ENCODE data around the gene ZBTB20.
A peak's percentile ranks its signal among the peaks of the same experiment; 100 is the strongest.

Gene ZBTB20

DNA sequence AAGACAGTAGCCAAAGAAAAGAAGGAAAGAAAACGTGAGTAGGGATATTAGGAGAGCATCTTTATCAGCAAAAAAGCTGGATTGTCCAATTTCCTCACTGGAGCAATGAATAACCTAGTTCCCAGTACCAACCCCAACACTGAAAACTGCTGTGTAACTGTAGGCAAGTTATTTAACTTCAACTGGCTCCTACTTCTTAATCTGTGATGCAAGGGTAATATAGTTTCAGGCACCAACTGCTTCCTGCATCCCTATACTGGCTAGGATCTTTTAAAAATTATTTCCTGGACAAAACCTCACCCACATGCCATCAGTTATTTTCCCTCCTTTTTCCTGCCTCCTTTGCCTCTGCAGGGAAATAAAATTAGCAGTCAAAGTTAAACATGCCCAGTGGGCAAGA lies 59.6 kb downstream of the ZBTB20 start:
- DNase-seq (ENCODE audit: low read depth) = no peak

DNA sequence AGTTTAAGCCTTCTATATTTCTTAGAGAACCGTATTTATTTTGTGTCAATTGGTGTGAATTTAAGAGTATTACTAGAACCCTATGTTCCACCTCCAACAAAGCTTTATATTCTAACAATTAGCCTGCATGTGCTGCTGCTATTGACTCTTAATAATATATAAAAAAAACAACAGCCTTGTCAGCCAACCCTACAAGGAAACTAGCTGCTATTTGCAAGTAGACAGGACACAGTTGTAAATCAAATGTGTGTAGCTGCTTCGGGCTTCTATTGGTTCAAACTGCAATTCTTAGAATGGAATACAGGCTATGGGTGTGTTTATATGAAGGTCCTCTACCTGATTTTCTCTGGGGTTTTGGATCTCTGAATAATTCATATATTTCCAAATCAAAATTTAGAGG lies 60.7 kb downstream of the ZBTB20 start:
- no peak for DNase-seq (ENCODE audit: low read depth)

DNA sequence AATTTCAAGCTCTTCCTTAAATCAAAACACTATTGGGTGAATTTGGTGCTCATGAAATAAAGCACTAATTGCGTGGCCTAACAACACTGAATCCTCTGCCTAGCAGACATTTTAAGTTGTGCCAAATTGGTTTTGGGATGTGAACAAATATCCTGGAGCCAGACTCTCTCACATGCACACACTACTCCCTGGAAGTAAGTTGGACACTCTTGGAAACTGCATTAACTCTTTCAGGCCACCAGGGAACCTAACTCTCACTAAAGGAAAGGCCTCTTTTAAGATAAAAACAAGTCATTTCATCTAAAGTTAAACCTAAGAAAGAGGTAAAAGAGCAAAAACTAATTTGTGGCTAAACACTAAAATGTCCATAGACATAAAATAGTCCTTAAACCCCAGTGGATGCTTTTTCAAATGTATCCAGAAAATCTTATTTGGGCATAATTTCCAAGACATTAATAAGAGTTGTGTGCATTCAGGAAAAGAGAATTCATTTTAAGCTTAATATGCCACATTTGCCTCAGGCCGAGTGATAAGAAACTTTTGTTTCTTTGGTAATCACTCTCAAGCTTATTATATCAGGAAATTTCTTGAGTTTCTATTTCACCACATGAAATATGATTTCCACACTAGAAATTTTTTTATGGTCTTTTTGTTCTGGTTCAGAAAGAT lies 61.8 kb downstream of the ZBTB20 start:
- no peak for DNase-seq (ENCODE audit: low read depth)

DNA sequence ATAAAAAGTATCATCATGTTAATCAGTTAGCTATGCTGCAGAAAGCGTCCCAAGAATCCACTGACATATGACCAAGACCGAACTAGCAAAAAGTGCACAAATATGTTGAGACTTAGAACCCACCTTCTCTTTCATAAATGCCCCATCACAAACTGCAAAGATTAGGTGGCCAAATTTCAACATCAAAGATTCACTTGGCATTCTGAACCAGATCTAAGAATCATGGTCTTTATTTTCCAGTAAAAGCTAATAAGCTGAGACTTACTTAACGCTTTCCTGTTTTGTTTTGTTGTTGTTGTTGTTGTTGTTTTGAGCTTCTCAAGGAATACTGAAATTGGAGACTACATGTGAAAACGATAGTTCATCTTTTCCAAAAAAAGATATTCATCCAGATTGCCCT lies 62.4 kb downstream of the ZBTB20 start:
- no peak for DNase-seq (ENCODE audit: low read depth)

DNA sequence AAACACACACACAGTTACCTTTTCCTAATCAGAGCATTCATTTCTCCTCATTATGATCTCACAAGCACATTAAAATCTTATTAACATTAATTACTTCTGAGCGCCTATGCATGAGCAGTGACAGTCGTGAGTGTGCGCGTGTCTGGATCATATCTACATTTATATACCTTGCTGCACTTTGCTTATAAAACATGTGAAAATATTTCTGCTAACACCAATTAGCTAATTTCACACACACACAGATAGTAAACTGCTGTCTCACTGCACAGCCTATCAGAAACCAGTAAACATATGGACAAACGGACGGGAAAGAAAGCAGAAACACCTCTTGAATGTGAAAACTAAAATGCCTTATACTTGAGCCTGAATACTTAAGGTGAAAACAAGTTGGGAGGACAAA lies 64.8 kb downstream of the ZBTB20 start:
- no peak for DNase-seq (ENCODE audit: low read depth)

GRCh38 chr3:115081444-115081843 lies 65.6 kb downstream of the ZBTB20 start:
- DNase-seq (ENCODE audit: low read depth) = no peak

- DNase-seq (ENCODE audit: low read depth) = no peak
Observed at GRCh38 chr3:115077501-115078250, 69.4 kb downstream of the ZBTB20 start.

DNA sequence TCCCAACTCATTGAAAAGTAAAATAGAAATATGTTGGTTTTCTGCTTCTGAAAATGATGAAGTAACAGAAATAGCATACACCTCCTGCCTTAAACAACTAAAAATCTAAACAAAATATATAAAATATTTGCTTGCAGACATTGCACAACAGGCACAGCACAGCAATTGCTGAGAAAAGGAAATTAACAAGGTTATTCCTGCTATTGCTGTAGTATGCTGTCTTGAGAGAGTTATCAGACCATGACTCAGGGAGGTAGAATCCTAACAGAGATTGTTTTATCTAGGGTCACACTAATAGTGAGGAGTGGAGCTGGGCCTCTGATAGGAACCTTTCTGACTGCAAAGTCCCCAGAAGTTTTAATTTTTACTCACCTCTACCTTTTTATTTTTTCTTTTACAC lies 72.6 kb downstream of the ZBTB20 start:
- DNase-seq (ENCODE audit: low read depth) = peak; percentile 32

DNA sequence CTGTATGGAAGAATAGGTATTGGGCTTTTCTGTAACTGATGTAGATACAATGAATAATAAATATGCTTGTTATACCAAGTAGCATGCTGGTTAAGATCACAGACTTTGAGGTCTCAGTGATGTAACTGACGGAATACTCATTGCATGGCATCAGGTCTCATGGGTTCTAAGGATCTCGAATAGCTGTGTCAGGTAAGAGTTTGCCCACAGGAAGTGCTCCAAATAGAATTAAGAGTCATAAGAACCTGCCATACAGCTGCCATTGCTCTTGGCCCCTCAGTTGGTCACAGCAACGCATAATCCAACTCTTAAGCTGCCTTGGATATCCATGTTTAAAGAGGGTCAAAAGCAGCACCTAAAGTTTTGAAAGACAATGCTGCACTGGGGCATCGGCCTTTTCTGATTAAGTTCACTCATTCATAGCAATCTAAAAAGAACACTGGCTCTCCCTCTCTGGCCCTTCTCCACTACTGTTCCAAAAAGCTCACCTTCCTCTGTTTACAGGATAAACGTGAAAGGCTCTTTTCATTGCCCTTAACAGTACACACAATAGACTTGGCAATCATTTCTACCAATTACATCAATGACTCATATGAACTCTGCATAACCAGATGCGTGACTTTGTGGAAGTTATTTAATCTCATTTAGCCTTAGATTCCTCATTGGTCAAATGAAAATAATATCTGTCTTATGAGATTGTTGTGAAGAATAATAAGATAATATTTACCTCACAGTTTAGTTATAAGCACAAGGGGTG lies 74.6 kb downstream of the ZBTB20 start:
- DNase-seq (ENCODE audit: low read depth) = no peak

DNA sequence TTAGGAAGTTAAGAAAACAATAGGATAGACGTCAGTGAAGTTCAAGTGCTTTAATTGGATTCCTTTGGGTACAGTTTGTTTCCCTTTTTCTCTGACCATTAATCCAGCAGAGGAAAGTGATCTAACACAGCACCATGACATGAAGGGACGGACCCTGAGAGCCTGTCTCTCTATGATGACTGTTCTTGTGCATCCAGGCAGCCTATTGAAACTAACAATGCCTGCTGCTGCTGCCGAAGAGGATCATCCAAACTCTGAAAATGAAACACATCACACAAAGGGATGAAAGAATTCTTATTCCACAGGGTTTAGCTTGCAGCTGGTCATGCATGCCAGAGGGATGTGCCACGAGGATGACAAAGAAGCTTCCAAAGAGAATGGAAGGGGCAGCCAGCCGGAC lies 75.5 kb downstream of the ZBTB20 start:
- DNase-seq (ENCODE audit: low read depth) = peak; percentile 26

- DNase-seq (ENCODE audit: low read depth) = no peak
Observed at GRCh38 chr3:115071166-115071565, 75.9 kb downstream of the ZBTB20 start.

DNA sequence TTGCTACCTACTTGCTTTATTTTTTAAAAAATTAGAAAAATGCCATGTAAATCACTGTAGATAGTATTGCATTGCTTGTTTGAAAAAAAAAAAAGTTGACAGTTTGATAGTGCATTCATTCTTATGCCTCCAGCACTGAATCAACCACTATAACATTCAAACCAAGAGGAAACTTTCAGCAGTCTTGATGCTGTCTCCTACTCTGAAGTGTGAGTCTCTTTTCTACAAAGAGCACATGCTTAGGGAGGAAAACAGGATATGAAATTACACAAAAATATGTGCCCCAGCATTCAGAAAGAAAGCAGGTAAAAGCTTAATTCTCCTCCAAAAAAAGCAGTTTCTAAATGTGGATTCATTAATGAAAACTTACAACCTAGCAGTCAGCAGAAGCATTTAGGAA lies 78.3 kb downstream of the ZBTB20 start:
- DNase-seq (ENCODE audit: low read depth) = no peak

DNA sequence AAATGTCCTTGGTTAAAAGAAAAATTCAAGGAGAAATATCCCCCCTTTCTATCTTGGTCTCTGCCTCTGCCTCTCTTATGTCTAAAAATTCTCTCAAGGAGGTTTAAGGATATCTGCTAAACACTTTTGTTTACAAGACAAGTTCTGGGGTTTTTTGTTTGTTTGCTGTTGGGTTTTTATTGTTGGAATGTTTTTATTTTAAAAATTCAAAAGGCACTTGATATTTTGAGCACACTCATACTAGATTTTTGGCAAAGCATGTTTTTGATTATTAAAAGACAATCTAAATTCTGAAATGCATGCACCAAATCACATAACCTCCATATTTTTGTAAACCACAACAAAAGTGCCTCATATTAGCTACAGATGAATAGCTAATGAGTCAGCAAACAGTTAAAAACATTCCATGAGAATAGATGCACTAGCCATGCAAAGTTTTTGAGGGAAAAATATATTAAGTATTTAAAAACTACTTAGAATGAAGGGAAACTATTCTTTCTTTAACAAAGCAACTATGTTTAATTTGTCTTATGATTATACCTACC lies 84.6 kb downstream of the ZBTB20 start:
- peak; percentile 34 for DNase-seq (ENCODE audit: low read depth)

DNA sequence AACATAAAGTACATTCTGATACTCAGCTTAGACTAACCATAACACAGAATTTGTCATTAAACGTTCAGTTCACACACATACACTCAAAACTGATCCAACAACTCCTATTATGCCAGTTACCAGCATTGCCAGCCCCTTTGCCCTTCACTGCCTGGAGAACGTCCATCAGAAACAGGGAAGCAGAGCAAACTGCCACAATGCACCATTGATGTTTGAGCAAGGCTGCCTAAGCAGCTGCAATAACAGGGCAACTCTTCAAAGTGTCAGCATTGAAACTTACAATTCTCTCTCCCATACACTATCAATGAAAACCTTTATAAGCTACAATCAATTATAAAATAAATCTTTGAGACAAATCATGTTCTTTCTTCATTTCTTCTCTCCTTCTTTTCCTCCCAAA lies 85.1 kb downstream of the ZBTB20 start:
- no peak for DNase-seq (ENCODE audit: low read depth)

GRCh38 chr3:115052906-115053305 lies 94.2 kb downstream of the ZBTB20 start:
- DNase-seq (ENCODE audit: low read depth) = no peak

DNA sequence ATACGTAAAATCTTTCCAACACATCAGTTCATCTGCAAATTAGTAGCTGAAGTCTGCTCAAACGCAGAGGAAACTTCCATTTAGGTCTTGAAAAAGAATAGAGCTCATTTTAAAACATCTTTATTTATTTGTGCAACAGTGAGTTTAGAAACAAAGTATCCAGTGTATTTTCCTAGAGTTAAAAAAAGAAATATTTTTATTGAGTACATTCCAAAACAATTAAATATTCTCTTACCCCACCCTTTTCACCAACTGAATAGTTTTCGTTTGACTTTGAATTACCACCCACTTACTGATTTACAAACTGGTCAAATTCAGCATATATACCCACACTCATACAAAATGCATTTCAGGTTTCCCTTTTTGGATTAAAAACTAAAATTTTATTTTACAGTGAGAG lies 104.7 kb downstream of the ZBTB20 start:
- no peak for DNase-seq (ENCODE audit: low read depth)

GRCh38 chr3:115040673-115041286 lies 106.3 kb downstream of the ZBTB20 start:
- DNase-seq (ENCODE audit: low read depth) = peak; percentile 13

GRCh38 chr3:115040246-115040645 lies 106.8 kb downstream of the ZBTB20 start:
- no peak for DNase-seq (ENCODE audit: low read depth)

DNA sequence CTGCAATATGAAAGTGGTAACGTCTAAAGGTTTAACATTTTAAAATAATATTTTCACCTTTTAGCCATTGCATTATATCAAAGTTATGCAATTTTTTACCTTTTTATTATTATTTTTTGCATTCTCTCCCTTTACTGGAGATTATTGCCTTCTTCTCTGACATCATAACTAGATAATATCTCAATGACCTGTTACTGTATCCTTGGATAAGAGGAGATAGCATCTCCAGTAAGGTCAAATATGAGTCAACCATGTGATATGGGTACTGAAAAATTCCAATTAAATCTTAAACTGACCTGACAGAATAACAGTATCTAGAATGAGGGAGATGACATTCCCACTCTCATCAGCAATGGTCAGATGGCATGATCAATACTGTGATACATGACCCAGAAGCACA lies 108.3 kb downstream of the ZBTB20 start:
- DNase-seq (ENCODE audit: low read depth) = no peak

DNA sequence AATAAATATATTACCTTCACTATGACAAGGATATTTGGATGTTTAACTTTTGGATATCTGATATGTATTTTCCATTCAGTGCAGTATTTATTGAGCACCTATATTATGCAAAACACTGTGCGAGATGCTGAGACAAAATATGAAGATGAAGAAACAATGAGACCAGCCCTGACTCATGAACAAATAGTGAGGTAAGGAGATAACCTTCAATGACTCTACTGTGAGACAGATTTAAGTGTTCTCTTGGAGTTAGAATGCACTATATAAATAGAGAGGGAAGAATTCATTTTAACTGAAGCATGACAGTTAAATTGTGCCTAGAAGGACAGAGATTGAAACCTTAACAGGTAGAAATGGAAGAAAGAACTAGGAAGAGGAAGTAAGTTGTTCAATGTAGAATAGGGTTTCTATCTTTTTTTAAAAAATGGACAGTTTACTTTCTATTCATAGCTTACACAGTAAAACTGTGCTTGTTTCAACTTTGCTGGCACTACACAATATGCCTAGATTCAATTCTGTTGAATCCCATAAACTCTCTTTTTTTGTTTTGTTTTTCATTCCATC lies 124.2 kb downstream of the ZBTB20 start:
- no peak for DNase-seq (ENCODE audit: low read depth)

- no peak for DNase-seq (ENCODE audit: low read depth)
Observed at GRCh38 chr3:115022199-115022598, 124.9 kb downstream of the ZBTB20 start.

DNA sequence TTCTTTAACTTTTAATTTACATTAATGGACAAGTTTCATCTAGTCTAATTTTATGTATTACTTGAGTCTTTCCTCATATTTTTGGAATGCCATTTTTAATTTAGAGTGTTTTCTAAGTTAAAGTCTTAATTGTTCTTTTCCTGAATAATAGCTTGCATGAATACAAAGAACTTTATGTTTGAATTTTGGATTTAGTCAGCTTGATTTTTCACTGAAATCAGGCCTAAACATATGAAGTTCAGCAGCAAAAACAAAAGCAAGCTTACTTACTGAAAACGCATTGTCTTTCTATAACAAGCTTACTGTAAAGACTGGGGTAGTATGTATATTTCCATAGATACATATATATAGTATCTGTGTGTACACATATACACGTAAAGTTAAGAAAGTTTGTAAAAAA lies 126.0 kb downstream of the ZBTB20 start:
- no peak for DNase-seq (ENCODE audit: low read depth)
